VCaP (cell line): Measurements from ENCODE around the gene PCBD2.
"Not testable (repeated sequence)": the region's sequence is repeated elsewhere in the genome, so short reads cannot be mapped to it uniquely, and the experiment has no call there.

Experiments
- H3K27ac ChIP-seq: fragments of 450-650 bp; 2 replicates; pipeline ENCODE4 v1.5.1; 2017
- CTCF ChIP-seq: fragments of 450-650 bp; conservative IDR thresholded peaks from 2 replicates; pipeline ENCODE4 v1.5.1; 2017; ENCODE audit warnings: mild to moderate bottlenecking, moderate library complexity

Gene PCBD2

GRCh38 chr5:134892926-134893325 is 12.0 kb upstream of the PCBD2 start:
- TF ChIP-seq CTCF = no peak
- no peak overlapping the region for H3K27ac ChIP-seq

- H3K27ac ChIP-seq = no peak overlapping the region
- no peak for TF ChIP-seq CTCF
Measured at GRCh38 chr5:134893748-134894505, 11.0 kb upstream of the PCBD2 start.

GRCh38 chr5:134902071-134902801 is 2.7 kb upstream of the PCBD2 start:
- no peak for TF ChIP-seq CTCF
- no peak overlapping the region for H3K27ac ChIP-seq

- H3K27ac ChIP-seq = peak overlapping the region; percentile 98
- TF ChIP-seq CTCF = peak; percentile 77
Measured at GRCh38 chr5:134905246-134905996, 490 bp downstream of the PCBD2 start.

GRCh38 chr5:134906811-134907210 is 1.9 kb downstream of the PCBD2 start:
- no peak for TF ChIP-seq CTCF
- peak overlapping the region; percentile 98 for H3K27ac ChIP-seq

GRCh38 chr5:134910752-134911151 is 5.8 kb downstream of the PCBD2 start:
- not testable (repeated sequence) for H3K27ac ChIP-seq

- no peak overlapping the region for H3K27ac ChIP-seq
- TF ChIP-seq CTCF = no peak
Measured at GRCh38 chr5:134911285-134912206, 6.6 kb downstream of the PCBD2 start.
